Breast epithelium (tissue), 3 donors: Measurements from ENCODE around the gene CHL1.

Experiments
- CTCF ChIP-seq, 3 donors: fragments of 450-650 bp; IDR thresholded peaks; one replicate each; pipeline ENCODE4 v1.5.1; 2016 to 2017; ENCODE audit warnings: antibody characterized with exemption in 3 of 3, mild to moderate bottlenecking in 3 of 3, moderate library complexity in 3 of 3
- POLR2AphosphoS5 ChIP-seq, 3 donors: sonication (generic); formaldehyde crosslinking; IDR thresholded peaks; one replicate each; pipeline ENCODE4 v1.6.1; 2017; ENCODE audit warnings: antibody characterized with exemption in 3 of 3

- TF ChIP-seq CTCF (IDR thresholded peaks at IDR 0.05) (no peak), POLR2AphosphoS5 (IDR thresholded peaks at IDR 0.05) (no peak)
These were observed 127.9 kb downstream of the CHL1 start for GRCh38 chr3:324423-324822.
